ENCODE results near the gene MUS81.

DNA sequence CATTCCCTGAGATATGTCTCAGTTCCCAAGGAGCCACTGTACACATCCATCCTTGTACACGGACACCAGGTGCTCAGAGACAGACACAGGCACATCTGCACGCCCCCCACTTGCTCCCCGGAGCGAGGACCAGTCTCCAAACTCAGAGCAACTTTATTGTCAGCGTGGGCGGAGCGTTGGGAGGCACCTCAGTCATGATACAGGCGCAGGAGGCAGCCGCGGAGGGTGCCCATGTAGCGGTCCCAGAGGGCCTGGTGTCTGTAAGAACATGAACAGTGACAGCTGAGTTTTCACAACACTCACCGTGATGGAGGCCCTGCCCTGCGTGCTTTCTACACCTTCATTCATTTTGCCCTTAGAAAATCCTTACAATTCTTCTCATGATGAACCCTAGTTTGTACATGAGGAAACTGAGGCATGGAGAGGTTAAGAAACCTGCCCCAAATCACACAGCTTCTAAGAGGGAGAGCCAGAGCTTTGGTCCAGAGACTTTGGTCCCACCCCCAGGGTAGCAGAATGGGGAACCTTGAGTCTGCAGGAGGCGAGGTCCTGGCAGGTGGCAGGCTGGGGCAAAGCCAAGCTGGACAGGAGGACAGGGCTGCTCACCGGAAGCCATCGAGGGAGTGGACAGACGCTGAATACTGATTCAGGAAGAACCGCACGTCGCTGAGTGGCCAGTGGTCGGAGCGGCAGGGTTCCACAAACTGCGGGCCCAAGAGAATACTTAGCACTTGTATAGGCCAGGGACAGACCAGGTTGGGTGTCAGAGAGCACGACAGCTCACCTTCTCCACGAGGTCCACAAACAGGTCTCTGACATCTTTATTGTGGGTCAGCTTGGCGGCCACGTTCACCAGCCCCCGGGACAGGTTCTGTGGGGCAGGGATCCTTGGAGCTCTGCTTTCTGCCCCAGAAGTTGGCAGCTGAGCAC is 23.8 kb downstream of the MUS81 start:
- TF ChIP-seq EZH2 (IDR thresholded peaks at IDR 0.05): no peak
- TF ChIP-seq, protein P1, sequence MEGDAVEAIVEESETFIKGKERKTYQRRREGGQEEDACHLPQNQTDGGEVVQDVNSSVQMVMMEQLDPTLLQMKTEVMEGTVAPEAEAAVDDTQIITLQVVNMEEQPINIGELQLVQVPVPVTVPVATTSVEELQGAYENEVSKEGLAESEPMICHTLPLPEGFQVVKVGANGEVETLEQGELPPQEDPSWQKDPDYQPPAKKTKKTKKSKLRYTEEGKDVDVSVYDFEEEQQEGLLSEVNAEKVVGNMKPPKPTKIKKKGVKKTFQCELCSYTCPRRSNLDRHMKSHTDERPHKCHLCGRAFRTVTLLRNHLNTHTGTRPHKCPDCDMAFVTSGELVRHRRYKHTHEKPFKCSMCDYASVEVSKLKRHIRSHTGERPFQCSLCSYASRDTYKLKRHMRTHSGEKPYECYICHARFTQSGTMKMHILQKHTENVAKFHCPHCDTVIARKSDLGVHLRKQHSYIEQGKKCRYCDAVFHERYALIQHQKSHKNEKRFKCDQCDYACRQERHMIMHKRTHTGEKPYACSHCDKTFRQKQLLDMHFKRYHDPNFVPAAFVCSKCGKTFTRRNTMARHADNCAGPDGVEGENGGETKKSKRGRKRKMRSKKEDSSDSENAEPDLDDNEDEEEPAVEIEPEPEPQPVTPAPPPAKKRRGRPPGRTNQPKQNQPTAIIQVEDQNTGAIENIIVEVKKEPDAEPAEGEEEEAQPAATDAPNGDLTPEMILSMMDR (IDR thresholded peaks at IDR 0.05): no peak
- no peak for TF ChIP-seq EZH2phosphoT487 (IDR thresholded peaks at IDR 0.05)
